ENCODE measurements around the gene PID1.

The PID1 gene

DNA sequence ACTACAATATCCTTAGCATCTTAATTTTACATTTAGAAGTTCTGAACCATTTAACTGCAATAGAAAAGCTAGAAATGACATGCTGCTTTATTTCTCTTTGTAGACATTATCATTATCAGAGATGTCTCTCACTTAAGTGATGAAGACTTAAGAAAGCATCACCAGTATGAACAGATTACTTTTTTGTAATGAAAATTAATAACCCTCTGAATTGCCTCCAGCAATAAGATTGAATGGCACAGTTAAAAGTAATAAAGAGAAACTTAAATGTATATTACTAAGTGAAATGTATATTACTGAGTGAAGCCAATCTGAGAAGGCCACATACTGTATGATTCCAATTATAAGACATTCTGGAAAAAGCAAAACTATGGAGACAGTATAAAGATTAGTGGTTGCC, 89.4 kb downstream of the PID1 start:
- TF ChIP-seq, protein P1, sequence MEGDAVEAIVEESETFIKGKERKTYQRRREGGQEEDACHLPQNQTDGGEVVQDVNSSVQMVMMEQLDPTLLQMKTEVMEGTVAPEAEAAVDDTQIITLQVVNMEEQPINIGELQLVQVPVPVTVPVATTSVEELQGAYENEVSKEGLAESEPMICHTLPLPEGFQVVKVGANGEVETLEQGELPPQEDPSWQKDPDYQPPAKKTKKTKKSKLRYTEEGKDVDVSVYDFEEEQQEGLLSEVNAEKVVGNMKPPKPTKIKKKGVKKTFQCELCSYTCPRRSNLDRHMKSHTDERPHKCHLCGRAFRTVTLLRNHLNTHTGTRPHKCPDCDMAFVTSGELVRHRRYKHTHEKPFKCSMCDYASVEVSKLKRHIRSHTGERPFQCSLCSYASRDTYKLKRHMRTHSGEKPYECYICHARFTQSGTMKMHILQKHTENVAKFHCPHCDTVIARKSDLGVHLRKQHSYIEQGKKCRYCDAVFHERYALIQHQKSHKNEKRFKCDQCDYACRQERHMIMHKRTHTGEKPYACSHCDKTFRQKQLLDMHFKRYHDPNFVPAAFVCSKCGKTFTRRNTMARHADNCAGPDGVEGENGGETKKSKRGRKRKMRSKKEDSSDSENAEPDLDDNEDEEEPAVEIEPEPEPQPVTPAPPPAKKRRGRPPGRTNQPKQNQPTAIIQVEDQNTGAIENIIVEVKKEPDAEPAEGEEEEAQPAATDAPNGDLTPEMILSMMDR (IDR thresholded peaks at IDR 0.05; ENCODE audit: low read depth, low read length) = no peak
- peaks cover 32% of the 10 kb centered on the region for H3K27me3 ChIP-seq (ENCODE audit: insufficient read depth, low read depth, severe bottlenecking)
- no peak overlapping the region for H3K27ac ChIP-seq
- H3K4me3 ChIP-seq (ENCODE audit: low read depth, low read length) = no peak overlapping the region
- H3K9me3 ChIP-seq (ENCODE audit: severe bottlenecking) = peaks cover 3% of the 10 kb centered on the region
- no peak for DNase-seq
- H3K36me3 ChIP-seq = no peaks in the 10 kb centered on the region

DNA sequence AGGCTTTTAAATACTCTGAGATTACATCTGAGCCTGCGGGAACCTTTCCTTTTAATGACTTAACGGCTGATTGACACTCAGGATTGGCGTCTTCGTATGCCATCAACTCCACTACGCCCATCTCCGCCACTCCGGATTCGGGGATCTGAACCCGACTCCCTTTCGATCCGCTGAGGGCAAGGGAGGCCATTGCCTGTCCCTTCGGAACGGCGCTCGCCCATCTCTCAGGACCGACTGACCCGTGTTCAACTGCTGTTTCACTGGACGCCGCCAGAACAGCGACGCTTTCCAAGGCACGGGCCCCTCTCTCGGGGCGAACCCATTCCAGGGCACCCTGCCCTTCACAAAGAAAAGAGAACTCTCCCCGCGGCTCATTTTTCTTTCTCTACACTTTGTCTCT, 90.4 kb downstream of the PID1 start:
- DNase-seq = no peak
- Histone ChIP-seq H3K9me3 (ENCODE audit: severe bottlenecking) (peaks cover 3% of the 10 kb centered on the region), H3K27me3 (ENCODE audit: insufficient read depth, low read depth, severe bottlenecking) (peaks cover 38% of the 10 kb centered on the region), H3K27ac (no peak overlapping the region), H3K36me3 (no peaks in the 10 kb centered on the region), H3K4me3 (ENCODE audit: low read depth, low read length) (no peak overlapping the region)
- TF ChIP-seq, protein P1 (IDR thresholded peaks at IDR 0.05; ENCODE audit: low read depth, low read length) = no peak

DNA sequence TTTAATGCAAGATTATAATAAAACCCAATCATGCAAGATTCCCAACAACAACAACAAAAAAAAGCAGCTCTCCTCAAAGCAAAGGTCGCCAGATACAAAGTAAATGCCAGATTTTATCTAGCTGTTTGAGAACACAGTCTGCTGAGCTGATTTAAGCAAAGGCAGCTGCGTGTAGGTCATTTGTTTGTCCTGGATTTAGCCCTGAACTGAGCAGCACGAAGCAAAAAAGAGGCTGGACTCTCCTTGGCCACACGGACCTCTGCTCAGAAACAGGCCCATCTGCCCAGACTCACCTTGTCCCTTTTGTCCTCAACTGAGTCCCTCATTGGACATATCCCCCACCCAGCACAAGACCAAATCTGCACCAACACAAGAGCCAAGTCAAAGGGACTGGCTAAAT, 91.5 kb downstream of the PID1 start:
- H3K4me3 ChIP-seq (ENCODE audit: low read depth, low read length) = no peak overlapping the region
- DNase-seq = no peak
- no peaks in the 10 kb centered on the region for H3K36me3 ChIP-seq
- TF ChIP-seq, protein P1 (IDR thresholded peaks at IDR 0.05; ENCODE audit: low read depth, low read length) = no peak
- no peaks in the 10 kb centered on the region for H3K9me3 ChIP-seq (ENCODE audit: severe bottlenecking)
- no peak overlapping the region for H3K27ac ChIP-seq
- peaks cover 45% of the 10 kb centered on the region for H3K27me3 ChIP-seq (ENCODE audit: insufficient read depth, low read depth, severe bottlenecking)

DNA sequence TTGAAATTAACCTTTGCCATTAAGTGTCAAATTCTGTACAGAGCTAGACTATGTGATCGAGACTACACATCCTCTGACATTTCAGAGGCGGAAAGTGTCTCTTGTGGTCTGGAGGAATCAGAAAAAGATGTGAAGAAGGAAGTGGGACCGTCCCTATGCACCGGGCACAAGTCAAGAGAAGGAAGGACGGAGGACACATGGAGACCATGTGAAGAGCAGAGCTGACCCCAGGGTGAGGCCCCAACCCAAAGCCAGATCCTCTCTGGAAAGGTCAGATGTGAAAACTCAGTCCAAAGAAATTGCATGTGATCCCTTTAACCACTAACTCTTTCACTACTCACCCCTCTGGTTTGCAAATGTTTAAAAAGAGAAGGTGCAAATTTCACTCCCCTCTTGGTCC, 92.4 kb downstream of the PID1 start:
- no peak overlapping the region for H3K4me3 ChIP-seq (ENCODE audit: low read depth, low read length)
- no peak overlapping the region for H3K27ac ChIP-seq
- TF ChIP-seq, protein P1 (IDR thresholded peaks at IDR 0.05; ENCODE audit: low read depth, low read length) = no peak
- no peaks in the 10 kb centered on the region for H3K9me3 ChIP-seq (ENCODE audit: severe bottlenecking)
- peaks cover 48% of the 10 kb centered on the region for H3K27me3 ChIP-seq (ENCODE audit: insufficient read depth, low read depth, severe bottlenecking)
- no peaks in the 10 kb centered on the region for H3K36me3 ChIP-seq
- no peak for DNase-seq

DNA sequence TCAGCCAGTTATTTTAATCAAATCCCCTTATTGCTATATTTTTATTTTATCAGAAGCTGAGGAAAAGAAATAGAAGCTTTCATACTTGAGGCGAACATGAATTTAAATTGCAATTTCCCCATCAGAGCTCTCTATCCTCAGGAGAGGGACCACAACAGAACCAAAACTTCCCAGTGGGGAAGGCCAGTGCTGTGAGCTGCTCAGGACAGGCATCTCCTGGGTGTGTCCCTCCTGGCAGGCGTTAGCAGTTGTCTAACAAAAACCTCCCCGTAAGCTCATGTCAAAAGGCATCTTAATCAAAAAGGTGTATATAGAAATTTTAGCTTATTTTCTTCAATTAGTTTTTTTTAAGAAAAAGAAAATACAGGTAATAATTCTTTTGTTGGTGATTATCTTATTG, 93.0 kb downstream of the PID1 start:
- Histone ChIP-seq H3K36me3 (no peaks in the 10 kb centered on the region), H3K27ac (no peak overlapping the region), H3K4me3 (ENCODE audit: low read depth, low read length) (no peak overlapping the region), H3K9me3 (ENCODE audit: severe bottlenecking) (no peaks in the 10 kb centered on the region), H3K27me3 (ENCODE audit: insufficient read depth, low read depth, severe bottlenecking) (peaks cover 48% of the 10 kb centered on the region)
- TF ChIP-seq, protein P1 (IDR thresholded peaks at IDR 0.05; ENCODE audit: low read depth, low read length) = no peak
- DNase-seq = no peak

DNA sequence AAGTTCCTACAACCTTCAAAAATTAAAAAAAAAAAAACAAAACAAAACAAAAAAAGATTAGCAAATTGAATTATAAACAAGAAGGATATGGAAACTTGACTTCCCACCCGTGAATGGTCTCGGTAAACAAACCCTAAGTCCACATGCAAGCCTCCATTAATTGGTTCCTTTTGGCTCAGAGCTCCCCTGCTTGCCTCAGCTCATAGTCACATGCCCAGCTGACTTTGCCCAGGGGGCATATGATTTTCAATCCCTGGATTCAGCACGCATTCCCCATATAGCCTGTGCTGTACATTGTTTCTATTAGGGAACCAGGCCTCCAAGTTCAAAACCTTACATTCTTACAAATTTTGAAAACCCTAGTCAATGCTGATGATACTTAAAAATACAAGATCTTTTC, 95.0 kb downstream of the PID1 start:
- TF ChIP-seq, protein P1 (IDR thresholded peaks at IDR 0.05; ENCODE audit: low read depth, low read length) = no peak
- Histone ChIP-seq H3K27me3 (ENCODE audit: insufficient read depth, low read depth, severe bottlenecking) (peaks cover 55% of the 10 kb centered on the region), H3K27ac (no peak overlapping the region), H3K36me3 (no peaks in the 10 kb centered on the region), H3K4me3 (ENCODE audit: low read depth, low read length) (no peak overlapping the region), H3K9me3 (ENCODE audit: severe bottlenecking) (no peaks in the 10 kb centered on the region)
- no peak for DNase-seq
